LNCaP clone FGC (cell line): ENCODE data around the gene SEC61A2.
A peak's percentile ranks its signal among the peaks of the same experiment; 100 is the strongest.
"Not testable (repeated sequence)": the region's sequence is repeated elsewhere in the genome, so short reads cannot be mapped to it uniquely, and the experiment has no call there.

Experiments used
- DNase-seq: peaks from one replicate; pipeline ENCODE4 v3.0.0-alpha.2; 2011; ENCODE audit warnings: low read depth
- H3K4me3 ChIP-seq: 2 replicates; pipeline ENCODE4 v1.5.1; 2011; ENCODE audit warnings: mild to moderate bottlenecking, low read depth, low read length, control low read depth
- CTCF ChIP-seq: IDR thresholded peaks from 2 replicates; pipeline ENCODE4 v1.5.1; 2012; ENCODE audit warnings: mild to moderate bottlenecking; ENCODE audit not compliant: control insufficient read depth, insufficient read depth; ENCODE audit errors: extremely low read depth

Gene SEC61A2

GRCh38 chr10:12129222-12130111 is at the start of gene SEC61A2:
TSS of gene SEC61A2 (plus strand) at chr10:12129677. CDS start at chr10:12129788, 111 bp downstream.
- peak within 1 kb of the TSS; percentile 74 for H3K4me3 ChIP-seq
- peak; percentile 22 for DNase-seq
- TF ChIP-seq CTCF, result no peak; the same call in 1 of the 2 replicates

- DNase-seq, result no peak
- TF ChIP-seq CTCF, result no peak
- no peak overlapping the region for H3K4me3 ChIP-seq
These were observed 48.0 kb upstream of the SEC61A2 start for GRCh38 chr10:12081470-12081869.

GRCh38 chr10:12081879-12082557 is 47.5 kb upstream of the SEC61A2 start:
- H3K4me3 ChIP-seq, result no peak overlapping the region
- no peak for TF ChIP-seq CTCF
- DNase-seq, result no peak

DNA sequence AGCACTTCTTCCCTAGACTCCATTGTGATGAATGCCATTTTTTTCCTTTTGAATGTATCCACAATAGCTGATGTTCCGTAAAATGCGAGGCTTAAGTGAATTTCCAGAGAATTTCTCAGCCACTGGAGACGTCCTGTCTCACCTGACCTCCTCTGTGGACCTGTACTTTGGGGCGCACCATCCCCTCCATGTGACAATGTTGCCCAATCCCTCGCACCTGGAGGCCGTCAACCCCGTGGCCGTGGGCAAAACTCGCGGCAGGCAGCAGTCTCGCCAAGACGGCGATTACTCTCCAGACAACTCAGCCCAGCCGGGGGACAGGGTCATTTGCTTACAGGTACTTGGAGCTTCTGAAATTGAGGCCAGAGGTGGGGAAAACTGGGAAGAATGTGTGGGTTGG is 40.6 kb upstream of the SEC61A2 start:
- no peak for DNase-seq

DNA sequence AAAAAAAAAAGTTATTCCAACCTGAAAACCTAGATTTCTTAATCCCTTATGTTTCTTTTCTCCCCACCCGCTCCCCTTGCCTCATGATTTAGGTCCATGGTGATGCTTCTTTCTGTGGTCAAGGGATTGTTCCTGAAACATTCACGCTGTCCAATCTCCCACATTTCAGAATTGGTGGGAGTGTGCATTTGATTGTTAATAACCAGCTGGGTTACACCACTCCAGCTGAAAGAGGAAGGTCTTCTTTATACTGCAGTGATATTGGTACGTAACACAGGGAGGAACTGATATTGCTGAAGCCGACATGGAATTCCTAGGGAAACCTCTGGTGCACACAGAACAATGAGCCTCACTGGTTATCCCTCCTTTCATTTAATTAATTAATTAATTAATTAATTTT is 38.1 kb upstream of the SEC61A2 start:
- no peak for TF ChIP-seq CTCF
- no peak for DNase-seq
- H3K4me3 ChIP-seq, result no peak overlapping the region

More for the DNA sequence above, 40.6 kb upstream of the SEC61A2 start:
- TF ChIP-seq CTCF, result no peak
- no peak overlapping the region for H3K4me3 ChIP-seq

GRCh38 chr10:12097361-12097760 is 32.1 kb upstream of the SEC61A2 start:
- DNase-seq, H3K4me3 ChIP-seq: not testable (repeated sequence)

DNA sequence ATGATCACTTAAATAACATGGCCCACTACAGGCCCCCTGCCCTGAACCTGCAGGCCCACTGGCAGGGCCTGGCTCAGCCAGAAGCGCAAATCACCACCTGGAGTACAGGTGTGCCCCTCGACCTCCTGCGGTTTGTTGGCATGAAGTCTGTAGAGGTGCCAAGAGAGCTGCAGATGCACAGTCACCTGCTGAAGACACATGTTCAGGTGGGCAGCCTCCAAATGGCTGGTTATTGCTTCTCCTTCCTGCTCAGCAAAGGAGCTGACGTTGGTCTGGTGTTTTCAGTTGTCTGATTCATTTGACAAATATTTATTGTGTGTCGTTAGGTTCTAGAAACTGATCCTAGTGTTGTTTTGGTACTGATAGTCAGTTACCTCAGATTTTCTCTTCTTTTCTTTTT is 31.7 kb upstream of the SEC61A2 start:
- no peak for TF ChIP-seq CTCF
- H3K4me3 ChIP-seq, result no peak overlapping the region
- DNase-seq, result no peak
